ENCODE data around the gene PEF1. TPM values are rescaled to one million over a fixed set of nuclear protein-coding genes. Genes with fewer than 3 reads are reported as not detected.

PEF1 gene
- total RNA-seq, 2 donors from 2014 or later, result 57.5 to 67.8 TPM

DNA sequence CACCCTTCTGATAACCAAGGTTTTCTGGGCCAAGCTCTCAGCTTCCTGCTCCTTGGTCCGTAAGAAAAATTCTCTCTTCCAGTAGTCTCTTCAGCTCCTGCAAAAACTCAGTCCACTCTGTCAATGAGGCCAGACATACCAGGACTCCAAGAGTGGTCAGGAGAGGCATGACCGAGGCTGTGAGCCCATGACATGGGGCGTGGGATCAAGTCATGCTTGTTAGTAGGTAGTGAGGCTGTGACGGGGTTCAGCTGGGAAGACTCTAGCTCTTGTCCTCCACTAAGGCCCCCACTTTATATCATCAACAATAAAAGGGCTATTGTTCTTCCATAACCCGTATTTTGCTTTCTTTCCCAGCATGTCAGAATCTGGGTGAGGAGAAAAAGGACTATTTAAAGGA lies 37.3 kb downstream of the PEF1 start:
- H3K9me3 ChIP-seq, result no peaks in the 10 kb centered on the region
- H3K4me1 ChIP-seq, result no peaks in the 10 kb centered on the region
- no peak overlapping the region for H3K4me3 ChIP-seq
- TF ChIP-seq, protein P1, sequence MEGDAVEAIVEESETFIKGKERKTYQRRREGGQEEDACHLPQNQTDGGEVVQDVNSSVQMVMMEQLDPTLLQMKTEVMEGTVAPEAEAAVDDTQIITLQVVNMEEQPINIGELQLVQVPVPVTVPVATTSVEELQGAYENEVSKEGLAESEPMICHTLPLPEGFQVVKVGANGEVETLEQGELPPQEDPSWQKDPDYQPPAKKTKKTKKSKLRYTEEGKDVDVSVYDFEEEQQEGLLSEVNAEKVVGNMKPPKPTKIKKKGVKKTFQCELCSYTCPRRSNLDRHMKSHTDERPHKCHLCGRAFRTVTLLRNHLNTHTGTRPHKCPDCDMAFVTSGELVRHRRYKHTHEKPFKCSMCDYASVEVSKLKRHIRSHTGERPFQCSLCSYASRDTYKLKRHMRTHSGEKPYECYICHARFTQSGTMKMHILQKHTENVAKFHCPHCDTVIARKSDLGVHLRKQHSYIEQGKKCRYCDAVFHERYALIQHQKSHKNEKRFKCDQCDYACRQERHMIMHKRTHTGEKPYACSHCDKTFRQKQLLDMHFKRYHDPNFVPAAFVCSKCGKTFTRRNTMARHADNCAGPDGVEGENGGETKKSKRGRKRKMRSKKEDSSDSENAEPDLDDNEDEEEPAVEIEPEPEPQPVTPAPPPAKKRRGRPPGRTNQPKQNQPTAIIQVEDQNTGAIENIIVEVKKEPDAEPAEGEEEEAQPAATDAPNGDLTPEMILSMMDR (IDR thresholded peaks at IDR 0.05), result no peak
- no peak overlapping the region for H3K9ac ChIP-seq (ENCODE audit: low read depth in 2 of 2, low read length in 2 of 2)
- intact Hi-C loops (cut with DNase I), result no loop called here
- H3K27ac ChIP-seq, result no peak overlapping the region
- no peaks in the 10 kb centered on the region for H3K36me3 ChIP-seq
- H3K27me3 ChIP-seq, result no peaks in the 10 kb centered on the region
- no peak for DNase-seq

DNA sequence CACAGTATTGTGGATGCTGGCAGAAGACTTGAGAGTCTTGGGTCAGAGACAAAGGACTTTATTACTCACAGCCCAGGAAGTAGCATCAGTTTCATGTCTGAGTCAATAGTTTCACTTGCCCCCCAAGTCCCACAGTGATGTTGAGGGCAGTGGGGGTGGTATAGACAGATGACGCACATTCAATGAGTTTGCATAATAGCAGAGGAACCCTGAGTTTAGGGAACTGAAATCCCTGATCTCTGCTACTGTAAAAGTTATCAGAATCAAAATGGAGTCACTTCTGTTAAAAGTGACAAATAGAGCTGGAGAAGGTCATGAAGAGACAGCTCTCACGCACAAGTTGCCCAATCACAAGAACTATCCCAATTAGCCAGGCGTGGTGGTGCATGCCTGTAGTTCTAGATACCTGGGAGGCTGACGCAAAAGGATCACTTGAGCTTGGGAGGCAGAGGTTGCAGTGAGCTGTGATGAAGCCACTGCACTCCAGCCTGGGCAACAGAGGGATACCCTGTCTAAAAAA lies 38.7 kb downstream of the PEF1 start:
- intact Hi-C loops (cut with DNase I), result no loop called here

DNA sequence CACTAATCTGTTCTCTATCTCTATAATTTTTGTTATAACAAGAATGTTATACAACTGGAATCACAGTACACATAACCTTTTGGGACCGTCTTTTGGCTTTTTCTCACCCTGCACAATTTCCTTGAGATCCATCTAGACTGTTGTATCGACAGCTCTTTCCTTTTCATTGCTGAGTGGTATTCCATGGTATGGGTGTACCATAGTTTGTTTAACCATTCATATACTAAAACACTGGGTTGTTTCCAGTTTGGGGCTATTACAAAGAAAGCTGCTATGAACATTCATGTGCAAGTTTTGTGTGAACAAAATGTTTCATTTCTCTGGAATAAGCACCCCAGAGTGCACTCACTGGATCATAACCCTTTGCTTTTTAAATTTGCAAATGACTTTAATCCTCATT lies 42.6 kb downstream of the PEF1 start:
- Histone ChIP-seq H3K4me1 (no peaks in the 10 kb centered on the region), H3K27me3 (no peaks in the 10 kb centered on the region)

More for the DNA sequence above, 38.7 kb downstream of the PEF1 start:
- Histone ChIP-seq H3K9me3 (no peaks in the 10 kb centered on the region), H3K36me3 (no peaks in the 10 kb centered on the region), H3K27me3 (no peaks in the 10 kb centered on the region), H3K4me1 (no peaks in the 10 kb centered on the region), H3K27ac (no peak overlapping the region), H3K4me3 (no peak overlapping the region), H3K9ac (ENCODE audit: low read depth in 2 of 2, low read length in 2 of 2) (no peak overlapping the region)
- TF ChIP-seq, protein P1 (IDR thresholded peaks at IDR 0.05), result no peak
- DNase-seq, result no peak

DNA sequence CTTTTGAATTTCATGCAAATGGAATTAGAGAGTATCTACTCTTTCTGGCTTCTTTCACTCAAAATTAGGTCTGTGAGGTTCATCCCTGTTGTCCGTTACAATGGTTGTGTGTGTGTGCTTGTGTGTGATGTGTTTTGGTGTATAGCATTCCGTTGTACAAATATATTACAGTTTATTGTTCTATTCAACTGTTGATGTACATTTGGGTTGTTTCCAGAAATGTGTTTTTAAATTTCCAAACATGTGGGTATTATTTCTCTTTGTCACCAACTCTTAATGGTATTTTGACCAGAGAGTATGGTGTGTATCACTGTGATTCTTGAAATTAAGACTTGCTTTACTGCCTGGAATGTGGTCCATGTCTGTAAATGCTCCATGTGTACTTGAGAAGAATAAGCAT lies 44.0 kb downstream of the PEF1 start:
- Histone ChIP-seq H3K9ac (ENCODE audit: low read depth in 2 of 2, low read length in 2 of 2) (no peak overlapping the region), H3K27me3 (no peaks in the 10 kb centered on the region), H3K9me3 (no peaks in the 10 kb centered on the region), H3K4me1 (no peaks in the 10 kb centered on the region), H3K27ac (no peak overlapping the region), H3K4me3 (no peak overlapping the region), H3K36me3 (no peaks in the 10 kb centered on the region)
- TF ChIP-seq, protein P1 (IDR thresholded peaks at IDR 0.05), result no peak
- intact Hi-C loops (cut with DNase I), result no loop called here
- DNase-seq, result no peak

More for the DNA sequence above, 42.6 kb downstream of the PEF1 start:
- Histone ChIP-seq H3K9me3 (no peaks in the 10 kb centered on the region), H3K4me3 (no peak overlapping the region), H3K27ac (no peak overlapping the region), H3K9ac (ENCODE audit: low read depth in 2 of 2, low read length in 2 of 2) (no peak overlapping the region), H3K36me3 (no peaks in the 10 kb centered on the region)
- no peak for DNase-seq
- intact Hi-C loops (cut with DNase I), result no loop called here
- TF ChIP-seq, protein P1 (IDR thresholded peaks at IDR 0.05), result no peak

DNA sequence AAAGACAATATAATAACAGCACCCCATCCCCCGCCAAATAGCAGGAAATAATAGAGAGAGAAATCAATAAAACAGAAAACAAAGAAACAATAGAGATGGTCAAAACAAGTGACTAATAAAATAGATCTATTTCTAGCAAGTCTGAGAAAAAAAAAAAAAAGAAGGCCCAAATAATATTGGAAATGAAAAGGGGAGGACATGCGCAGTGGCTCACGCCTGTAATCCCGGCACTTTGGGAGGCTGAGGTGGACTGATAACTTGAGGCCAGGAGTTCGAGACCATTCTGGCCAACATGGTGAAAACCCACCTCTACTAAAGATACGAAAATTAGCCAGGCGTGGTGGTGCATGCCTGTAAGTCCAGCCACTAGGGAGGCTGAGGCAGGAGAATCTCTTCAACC lies 45.7 kb downstream of the PEF1 start:
- Histone ChIP-seq H3K36me3 (no peaks in the 10 kb centered on the region), H3K4me1 (no peaks in the 10 kb centered on the region), H3K4me3 (no peak overlapping the region), H3K27ac (no peak overlapping the region), H3K9ac (ENCODE audit: low read depth in 2 of 2, low read length in 2 of 2) (no peak overlapping the region), H3K27me3 (no peaks in the 10 kb centered on the region), H3K9me3 (no peaks in the 10 kb centered on the region)
- TF ChIP-seq, protein P1 (IDR thresholded peaks at IDR 0.05), result no peak
- intact Hi-C loops (cut with DNase I), result no loop called here
- DNase-seq, result no peak
